HCT116 (cell line): Measurements from ENCODE around the gene PAX5. TPM values are rescaled to one million over a fixed set of nuclear protein-coding genes. Genes with fewer than 3 reads are reported as not detected.

Experiments
- ATAC-seq: fragments of 200-7000 bp; cut with Tn5 transposase; 2 replicates; pipeline ENCODE4 v1.9.1; 2020; ENCODE audit warnings: mild to moderate bottlenecking, moderate library complexity
- BruUV-seq: library from RNA; stranded (reverse); fragments of 400-500 nt; replicated peaks from 2 replicates; lab custom pipeline; 2021; lab: Mats Ljungman, UMichigan
- CTCF ChIA-PET: fragments of 300-600 bp; sonication (Branson Sonifier 250); formaldehyde crosslinking; loops from one replicate; lab custom pipeline; 2021; ENCODE audit warnings: antibody characterized with exemption; lab: Charles Lee
- POLR2A ChIA-PET: fragments of 300-600, 350-600 bp; sonication (Branson Sonifier 250); formaldehyde crosslinking; loops from one replicate; lab custom pipeline; 2021; ENCODE audit warnings: antibody characterized with exemption; lab: Charles Lee
- RAD21 ChIA-PET, 2 experiments: fragments of 300-600 bp; sonication (Branson Sonifier 250); formaldehyde crosslinking; loops; one replicate each; lab custom pipeline; 2023; ENCODE audit warnings: low total read pairs in 2 of 2; ENCODE audit not compliant: uncharacterized antibody in 2 of 2, unreplicated experiment in 2 of 2, low non-redundant PET in 1 of 2; lab: Charles Lee
- DNase-seq: peaks from one replicate; pipeline ENCODE4 v3.0.0-alpha.2; 2010; ENCODE audit warnings: low read depth, low spot score
- H2AFZ ChIP-seq: fragments of 200-600 bp; shearing (Covaris generic), sonication (generic); 2 replicates; pipeline ENCODE4 v1.6.1; 2017; ENCODE audit warnings: low read depth, mixed run types, mixed read lengths, antibody characterized with exemption, low read length; ENCODE audit not compliant: poor library complexity, severe bottlenecking
- H3K27ac ChIP-seq: 2 replicates; pipeline ENCODE4 v1.5.1; 2012; ENCODE audit warnings: low read depth, low read length
- H3K27me3 ChIP-seq: fragments of 200-600 bp; sonication (generic); 2 replicates; pipeline ENCODE4 v1.6.1; 2016; ENCODE audit warnings: mixed run types, low read length, mixed read lengths; ENCODE audit not compliant: insufficient read depth
- H3K36me3 ChIP-seq, 2 experiments: fragments of 200-500 bp in 1 of 2; fragments of 200-600 bp in 1 of 2; sonication (Bioruptor generic) in 1 of 2; sonication (generic) in 1 of 2; 2 replicates each; pipeline versions ENCODE4 v1.5.1 to v1.6.1; 2014 to 2016; ENCODE audit warnings: low read length in 2 of 2, inconsistent platforms in 1 of 2, mixed read lengths in 1 of 2, mixed run types in 1 of 2; ENCODE audit not compliant: insufficient read depth in 2 of 2, control insufficient read depth in 1 of 2
- H3K4me1 ChIP-seq, 2 experiments: fragments of 200-600 bp in 1 of 2; sonication (generic) in 1 of 2; 2 replicates each; pipeline versions ENCODE4 v1.5.1 to v1.6.1; 2012 to 2017; ENCODE audit warnings: low read length in 2 of 2, inconsistent platforms in 1 of 2, mild to moderate bottlenecking in 1 of 2, mixed read lengths in 1 of 2, mixed run types in 1 of 2, moderate library complexity in 1 of 2; ENCODE audit not compliant: insufficient read depth in 2 of 2, control insufficient read depth in 1 of 2
- H3K4me2 ChIP-seq: fragments of 200-600 bp; sonication (generic); 2 replicates; pipeline ENCODE4 v1.6.1; 2017; ENCODE audit warnings: mixed run types, low read length, mixed read lengths
- H3K4me3 ChIP-seq, 2 experiments: fragments of 200-600 bp in 1 of 2; sonication (generic) in 1 of 2; replicated peaks in 1 of 2; 2 replicates each; pipeline ENCODE4 v1.5.1; 2011 to 2016; ENCODE audit warnings: low read length in 2 of 2, control low read depth in 1 of 2, low read depth in 1 of 2, mild to moderate bottlenecking in 1 of 2, mixed read lengths in 1 of 2, mixed run types in 1 of 2
- H3K79me2 ChIP-seq: fragments of 200-600 bp; sonication (generic); 2 replicates; pipeline ENCODE4 v1.6.1; 2017; ENCODE audit warnings: mild to moderate bottlenecking, mixed run types, low read length, moderate library complexity, mixed read lengths; ENCODE audit not compliant: insufficient read depth
- H3K9ac ChIP-seq: fragments of 200-600 bp; sonication (generic); 2 replicates; pipeline ENCODE4 v1.6.1; 2016; ENCODE audit warnings: low read length, mixed read lengths
- H3K9me2 ChIP-seq: fragments of 200-600 bp; sonication (generic), shearing (Covaris generic); 2 replicates; pipeline ENCODE4 v1.6.1; 2017; ENCODE audit warnings: mixed run types, mild to moderate bottlenecking, moderate library complexity; ENCODE audit not compliant: insufficient read depth
- H3K9me3 ChIP-seq, 2 experiments: fragments of 200-500 bp in 1 of 2; fragments of 200-600 bp in 1 of 2; sonication (Bioruptor generic) in 1 of 2; sonication (generic) in 1 of 2; 2 replicates each; pipeline ENCODE4 v1.6.1; 2014 to 2017; ENCODE audit warnings: low read length in 2 of 2, mixed read lengths in 2 of 2, inconsistent platforms in 1 of 2, low read depth in 1 of 2, mild to moderate bottlenecking in 1 of 2, mixed run types in 1 of 2, moderate library complexity in 1 of 2; ENCODE audit not compliant: control insufficient read depth in 1 of 2, insufficient read depth in 1 of 2
- H4K20me1 ChIP-seq: fragments of 200-600 bp; sonication (generic), shearing (Covaris generic); 2 replicates; pipeline ENCODE4 v1.6.1; 2017; ENCODE audit warnings: mixed run types, mild to moderate bottlenecking, moderate library complexity; ENCODE audit not compliant: insufficient read depth
- CBX3 ChIP-seq: IDR thresholded peaks from 2 replicates; pipeline ENCODE4 v1.6.1; 2012; ENCODE audit warnings: low read depth
- CEBPB ChIP-seq: IDR thresholded peaks from 2 replicates; pipeline ENCODE4 v1.6.1; 2012; ENCODE audit warnings: low read depth
- EZH2phosphoT487 ChIP-seq: fragments of 200-600 bp; IDR thresholded peaks from 2 replicates; pipeline ENCODE4 v1.6.1; 2018; ENCODE audit warnings: antibody characterized with exemption, borderline replicate concordance
- FOSL1 ChIP-seq: IDR thresholded peaks from 2 replicates; pipeline ENCODE4 v1.6.1; 2012; ENCODE audit warnings: low read depth
- JUND ChIP-seq: IDR thresholded peaks from 2 replicates; pipeline ENCODE4 v1.6.1; 2012
- SIN3A ChIP-seq: IDR thresholded peaks from 2 replicates; pipeline ENCODE4 v1.6.1; 2012; ENCODE audit warnings: low read depth
- SP1 ChIP-seq: IDR thresholded peaks from 2 replicates; pipeline ENCODE4 v1.6.1; 2012; ENCODE audit warnings: low read depth
- SRF ChIP-seq: IDR thresholded peaks from 2 replicates; pipeline ENCODE4 v1.6.1; 2012; ENCODE audit warnings: low read depth
- TCF7L2 ChIP-seq: IDR thresholded peaks from 2 replicates; pipeline ENCODE4 v1.7.0; 2011; ENCODE audit warnings: borderline replicate concordance, inconsistent platforms; ENCODE audit not compliant: insufficient read depth, insufficient read length; ENCODE audit errors: extremely low read depth
- ZFX ChIP-seq: fragments of 450-650 bp; IDR thresholded peaks from 2 replicates; pipeline ENCODE4 v1.6.1; 2017
- ZNF274 ChIP-seq: fragments of 200-500 bp; sonication (Bioruptor generic); IDR thresholded peaks from 2 replicates; pipeline ENCODE4 v1.6.1; 2014; ENCODE audit warnings: mild to moderate bottlenecking, low read depth, low read length, inconsistent platforms
- intact Hi-C: fragments of 100-400 bp; cut with micrococcal nuclease; formaldehyde crosslinking; loops from 2 replicates; pipeline ENCODE4 v1.10.0; 2022
- total RNA-seq: library from RNA; stranded (reverse); gene quantifications from one replicate; pipeline ENCODE4 v1.2.1, GENCODE V29; 2021; ENCODE audit not compliant: unreplicated experiment
- TF ChIP-seq, protein P1 (sequence below), 3 experiments: fragments of 200-600 bp in 1 of 3; sonication (generic) in 1 of 3; IDR thresholded peaks in 2 of 3; conservative IDR thresholded peaks in 1 of 3; 2 replicates each; pipeline ENCODE4 v1.5.1; 2012 to 2017; ENCODE audit warnings: low read depth in 2 of 3, low read length in 2 of 3, antibody characterized with exemption in 1 of 3, borderline replicate concordance in 1 of 3, control low read depth in 1 of 3, mild to moderate bottlenecking in 1 of 3, mixed read lengths in 1 of 3, mixed run types in 1 of 3, moderate library complexity in 1 of 3; ENCODE audit not compliant: insufficient read depth in 1 of 3
- TF ChIP-seq, protein P2 (sequence below): IDR thresholded peaks from 2 replicates; pipeline ENCODE4 v1.6.1; 2012
- TF ChIP-seq, protein P3 (sequence below): IDR thresholded peaks from 2 replicates; pipeline ENCODE4 v1.6.1; 2012; ENCODE audit warnings: low read depth
- TF ChIP-seq, protein P4 (sequence below): IDR thresholded peaks from 2 replicates; pipeline ENCODE4 v1.6.1; 2011; ENCODE audit warnings: mild to moderate bottlenecking, low read length, moderate library complexity; ENCODE audit not compliant: insufficient replicate concordance; ENCODE audit errors: extremely low read depth

PAX5 gene
- total RNA-seq, 1 experiment from 2014 or later: 0.17 TPM

DNA sequence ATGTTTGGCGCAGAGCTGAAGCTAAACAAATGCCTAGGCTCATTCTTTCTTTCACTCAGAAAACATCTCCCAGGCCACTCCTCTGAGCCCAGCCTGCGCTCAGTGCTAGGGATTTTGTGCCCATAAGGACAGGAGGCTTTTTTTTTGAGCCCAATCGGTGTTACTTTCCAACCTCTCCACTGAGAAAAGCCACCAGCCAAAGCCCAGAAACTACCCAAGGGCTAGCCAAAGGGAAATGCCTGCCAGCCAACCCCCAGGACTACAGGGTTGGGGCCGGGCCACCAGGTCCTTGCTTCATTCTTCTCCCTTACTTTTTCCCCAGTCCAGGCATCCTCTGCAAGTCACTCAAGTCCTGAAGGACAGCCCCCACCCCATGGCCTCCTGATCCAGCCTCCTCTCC lies 134.7 kb downstream of the PAX5 start:
- ATAC-seq: no peak
- Histone ChIP-seq H3K4me3 (no peak overlapping the region), H3K4me1 (peaks cover 0 to 6% of the 10 kb centered on the region in 2 experiments; a peak in 1 of 4 replicates), H3K79me2 (no peaks in the 10 kb centered on the region), H3K9me2 (no peaks in the 10 kb centered on the region), H2AFZ (no peak overlapping the region), H4K20me1 (no peaks in the 10 kb centered on the region), H3K4me2 (no peak overlapping the region), H3K27ac (no peak overlapping the region), H3K9ac (no peak overlapping the region), H3K9me3 (no peaks in the 10 kb centered on the region)
- BruUV-seq: no TSS peak
- DNase-seq: no peak
- ChIA-PET CTCF (no interaction called here), POLR2A (no interaction called here), RAD21 (no interaction called here)
- intact Hi-C loops: no loop called here
- TF ChIP-seq CEBPB (no peak), SIN3A (no peak), SRF (no peak), ZFX (no peak), ZNF274 (no peak), TCF7L2 (no peak), FOSL1 (no peak), CBX3 (no peak), JUND (no peak), SP1 (no peak), EZH2phosphoT487 (no peak)
- TF ChIP-seq, protein P1, sequence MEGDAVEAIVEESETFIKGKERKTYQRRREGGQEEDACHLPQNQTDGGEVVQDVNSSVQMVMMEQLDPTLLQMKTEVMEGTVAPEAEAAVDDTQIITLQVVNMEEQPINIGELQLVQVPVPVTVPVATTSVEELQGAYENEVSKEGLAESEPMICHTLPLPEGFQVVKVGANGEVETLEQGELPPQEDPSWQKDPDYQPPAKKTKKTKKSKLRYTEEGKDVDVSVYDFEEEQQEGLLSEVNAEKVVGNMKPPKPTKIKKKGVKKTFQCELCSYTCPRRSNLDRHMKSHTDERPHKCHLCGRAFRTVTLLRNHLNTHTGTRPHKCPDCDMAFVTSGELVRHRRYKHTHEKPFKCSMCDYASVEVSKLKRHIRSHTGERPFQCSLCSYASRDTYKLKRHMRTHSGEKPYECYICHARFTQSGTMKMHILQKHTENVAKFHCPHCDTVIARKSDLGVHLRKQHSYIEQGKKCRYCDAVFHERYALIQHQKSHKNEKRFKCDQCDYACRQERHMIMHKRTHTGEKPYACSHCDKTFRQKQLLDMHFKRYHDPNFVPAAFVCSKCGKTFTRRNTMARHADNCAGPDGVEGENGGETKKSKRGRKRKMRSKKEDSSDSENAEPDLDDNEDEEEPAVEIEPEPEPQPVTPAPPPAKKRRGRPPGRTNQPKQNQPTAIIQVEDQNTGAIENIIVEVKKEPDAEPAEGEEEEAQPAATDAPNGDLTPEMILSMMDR (IDR thresholded peaks at IDR 0.05 in 2 of 3, conservative IDR thresholded peaks at IDR 0.05 in 1 of 3; ENCODE audit: borderline replicate concordance in 1 of 3, insufficient read depth in 1 of 3, low read depth in 2 of 3, low read length in 2 of 3): no peak
- TF ChIP-seq, protein P2, sequence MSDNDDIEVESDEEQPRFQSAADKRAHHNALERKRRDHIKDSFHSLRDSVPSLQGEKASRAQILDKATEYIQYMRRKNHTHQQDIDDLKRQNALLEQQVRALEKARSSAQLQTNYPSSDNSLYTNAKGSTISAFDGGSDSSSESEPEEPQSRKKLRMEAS: no peak
- TF ChIP-seq, protein P3, sequence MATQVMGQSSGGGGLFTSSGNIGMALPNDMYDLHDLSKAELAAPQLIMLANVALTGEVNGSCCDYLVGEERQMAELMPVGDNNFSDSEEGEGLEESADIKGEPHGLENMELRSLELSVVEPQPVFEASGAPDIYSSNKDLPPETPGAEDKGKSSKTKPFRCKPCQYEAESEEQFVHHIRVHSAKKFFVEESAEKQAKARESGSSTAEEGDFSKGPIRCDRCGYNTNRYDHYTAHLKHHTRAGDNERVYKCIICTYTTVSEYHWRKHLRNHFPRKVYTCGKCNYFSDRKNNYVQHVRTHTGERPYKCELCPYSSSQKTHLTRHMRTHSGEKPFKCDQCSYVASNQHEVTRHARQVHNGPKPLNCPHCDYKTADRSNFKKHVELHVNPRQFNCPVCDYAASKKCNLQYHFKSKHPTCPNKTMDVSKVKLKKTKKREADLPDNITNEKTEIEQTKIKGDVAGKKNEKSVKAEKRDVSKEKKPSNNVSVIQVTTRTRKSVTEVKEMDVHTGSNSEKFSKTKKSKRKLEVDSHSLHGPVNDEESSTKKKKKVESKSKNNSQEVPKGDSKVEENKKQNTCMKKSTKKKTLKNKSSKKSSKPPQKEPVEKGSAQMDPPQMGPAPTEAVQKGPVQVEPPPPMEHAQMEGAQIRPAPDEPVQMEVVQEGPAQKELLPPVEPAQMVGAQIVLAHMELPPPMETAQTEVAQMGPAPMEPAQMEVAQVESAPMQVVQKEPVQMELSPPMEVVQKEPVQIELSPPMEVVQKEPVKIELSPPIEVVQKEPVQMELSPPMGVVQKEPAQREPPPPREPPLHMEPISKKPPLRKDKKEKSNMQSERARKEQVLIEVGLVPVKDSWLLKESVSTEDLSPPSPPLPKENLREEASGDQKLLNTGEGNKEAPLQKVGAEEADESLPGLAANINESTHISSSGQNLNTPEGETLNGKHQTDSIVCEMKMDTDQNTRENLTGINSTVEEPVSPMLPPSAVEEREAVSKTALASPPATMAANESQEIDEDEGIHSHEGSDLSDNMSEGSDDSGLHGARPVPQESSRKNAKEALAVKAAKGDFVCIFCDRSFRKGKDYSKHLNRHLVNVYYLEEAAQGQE: no peak
- TF ChIP-seq, protein P4, sequence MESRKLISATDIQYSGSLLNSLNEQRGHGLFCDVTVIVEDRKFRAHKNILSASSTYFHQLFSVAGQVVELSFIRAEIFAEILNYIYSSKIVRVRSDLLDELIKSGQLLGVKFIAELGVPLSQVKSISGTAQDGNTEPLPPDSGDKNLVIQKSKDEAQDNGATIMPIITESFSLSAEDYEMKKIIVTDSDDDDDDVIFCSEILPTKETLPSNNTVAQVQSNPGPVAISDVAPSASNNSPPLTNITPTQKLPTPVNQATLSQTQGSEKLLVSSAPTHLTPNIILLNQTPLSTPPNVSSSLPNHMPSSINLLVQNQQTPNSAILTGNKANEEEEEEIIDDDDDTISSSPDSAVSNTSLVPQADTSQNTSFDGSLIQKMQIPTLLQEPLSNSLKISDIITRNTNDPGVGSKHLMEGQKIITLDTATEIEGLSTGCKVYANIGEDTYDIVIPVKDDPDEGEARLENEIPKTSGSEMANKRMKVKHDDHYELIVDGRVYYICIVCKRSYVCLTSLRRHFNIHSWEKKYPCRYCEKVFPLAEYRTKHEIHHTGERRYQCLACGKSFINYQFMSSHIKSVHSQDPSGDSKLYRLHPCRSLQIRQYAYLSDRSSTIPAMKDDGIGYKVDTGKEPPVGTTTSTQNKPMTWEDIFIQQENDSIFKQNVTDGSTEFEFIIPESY: no peak
- TF ChIP-seq, all 23 proteins: peak for 0
- H3K27me3 ChIP-seq: peaks cover 89% of the 10 kb centered on the region
- H3K36me3 ChIP-seq: no peaks in the 10 kb centered on the region
